Astrocyte (in vitro differentiated cells and primary cell): Measurements from ENCODE around the gene GPX4.

Experiments
- CTCF ChIP-seq: IDR thresholded peaks from 2 replicates; pipeline ENCODE4 v1.5.1; 2011; ENCODE audit warnings: low read depth, mild to moderate bottlenecking, inconsistent platforms, low read length, moderate library complexity; ENCODE audit not compliant: insufficient read depth
- EZH2 ChIP-seq: IDR thresholded peaks from 2 replicates; pipeline ENCODE4 v1.6.1; 2012; ENCODE audit warnings: mild to moderate bottlenecking, low read length, inconsistent platforms; ENCODE audit not compliant: insufficient read depth

- TF ChIP-seq EZH2 (no peak), CTCF (no peak)
Observed at GRCh38 chr19:1117654-1118053, 13.9 kb downstream of the GPX4 start.
